Embryonic facial prominence (tissue), 1 donor: Measurements from ENCODE around the gene NCOR2.
A peak's percentile ranks its signal among the peaks of the same experiment; 100 is the strongest.

Experiments
- DNase-seq: peaks from one replicate; pipeline ENCODE4 v3.0.0-alpha.2; 2016; ENCODE audit errors: extremely low spot score

Gene NCOR2

GRCh38 chr12:124577374-124577773 lies 10.0 kb upstream of the NCOR2 start:
- DNase-seq, result no peak

GRCh38 chr12:124576061-124576650 lies 8.7 kb upstream of the NCOR2 start:
- no peak for DNase-seq

- DNase-seq, result no peak
Measured at GRCh38 chr12:124573839-124574786, 6.7 kb upstream of the NCOR2 start.

GRCh38 chr12:124571556-124571955 lies 4.1 kb upstream of the NCOR2 start:
- DNase-seq, result no peak

GRCh38 chr12:124570810-124571209 lies 3.4 kb upstream of the NCOR2 start:
- DNase-seq, result no peak

GRCh38 chr12:124569375-124570148 lies 2.1 kb upstream of the NCOR2 start:
- no peak for DNase-seq

- peak; percentile 86 for DNase-seq
Measured at GRCh38 chr12:124568431-124569374, 1.3 kb upstream of the NCOR2 start.

GRCh38 chr12:124567673-124568373 lies 411 bp upstream of the NCOR2 start:
- DNase-seq, result peak; percentile 86

- no peak for DNase-seq
Measured at GRCh38 chr12:124566161-124566996, 1.0 kb downstream of the NCOR2 start.

- no peak for DNase-seq
Measured at GRCh38 chr12:124565656-124566160, 1.7 kb downstream of the NCOR2 start.

- no peak for DNase-seq
Measured at GRCh38 chr12:124564971-124565491, 2.4 kb downstream of the NCOR2 start.

GRCh38 chr12:124564232-124564958 lies 3.0 kb downstream of the NCOR2 start:
- no peak for DNase-seq

GRCh38 chr12:124563809-124564208 lies 3.6 kb downstream of the NCOR2 start:
- no peak for DNase-seq

- no peak for DNase-seq
Measured at GRCh38 chr12:124563401-124563800, 4.0 kb downstream of the NCOR2 start.

- DNase-seq, result no peak
Measured at GRCh38 chr12:124562796-124563181, 4.6 kb downstream of the NCOR2 start.

GRCh38 chr12:124562018-124562795 lies 5.2 kb downstream of the NCOR2 start:
- no peak for DNase-seq

- DNase-seq, result no peak
Measured at GRCh38 chr12:124561231-124561630, 6.2 kb downstream of the NCOR2 start.
